HG03135 (cell line): ENCODE results near the gene NRXN2.

ENCODE experiments used
- ATAC-seq: cut with Tn5 transposase; IDR thresholded peaks from one replicate; pipeline ENCODE4 v1.9.1; 2021; ENCODE audit warnings: mild to moderate bottlenecking, moderate library complexity; ENCODE audit not compliant: unreplicated experiment

The NRXN2 gene

DNA sequence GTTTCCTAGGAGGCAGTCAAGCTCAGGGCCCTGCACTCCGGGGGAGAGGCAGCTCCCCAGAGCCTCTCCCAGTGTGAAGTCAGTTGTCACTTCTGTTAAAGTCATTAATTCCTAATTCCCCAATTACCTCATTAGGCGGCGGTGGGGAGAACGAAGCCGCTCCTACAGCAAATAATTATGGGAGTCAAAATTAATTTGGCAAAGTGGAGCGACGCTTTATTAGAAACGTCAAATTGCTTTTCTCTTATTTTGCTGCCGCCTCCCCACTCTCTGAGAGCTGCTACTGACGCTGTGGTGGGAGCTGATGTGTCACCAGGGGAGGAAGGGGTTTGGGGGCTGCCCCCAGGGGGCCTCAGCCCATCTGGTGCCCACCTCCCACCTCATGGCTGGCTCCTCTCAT is 90.3 kb downstream of the NRXN2 start:
- no peak for ATAC-seq

DNA sequence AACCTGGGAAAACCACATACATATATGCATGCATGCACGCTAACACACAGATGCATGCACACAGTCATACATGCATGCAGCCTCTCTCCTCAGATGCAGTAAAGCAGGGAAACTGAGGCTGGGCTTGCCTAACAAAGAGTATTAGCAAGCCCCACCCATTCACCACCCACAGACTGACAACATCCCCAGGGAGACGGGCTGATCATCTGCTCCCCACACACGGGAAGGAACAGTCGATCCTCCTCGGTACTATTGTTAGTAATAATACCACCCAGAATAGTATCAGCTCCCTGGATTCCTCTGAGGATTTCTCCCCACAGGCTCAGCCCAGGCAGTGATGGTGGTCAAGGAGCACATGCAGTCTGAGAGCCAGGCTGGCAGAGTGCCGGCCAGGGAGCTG is 90.8 kb downstream of the NRXN2 start:
- ATAC-seq = no peak

DNA sequence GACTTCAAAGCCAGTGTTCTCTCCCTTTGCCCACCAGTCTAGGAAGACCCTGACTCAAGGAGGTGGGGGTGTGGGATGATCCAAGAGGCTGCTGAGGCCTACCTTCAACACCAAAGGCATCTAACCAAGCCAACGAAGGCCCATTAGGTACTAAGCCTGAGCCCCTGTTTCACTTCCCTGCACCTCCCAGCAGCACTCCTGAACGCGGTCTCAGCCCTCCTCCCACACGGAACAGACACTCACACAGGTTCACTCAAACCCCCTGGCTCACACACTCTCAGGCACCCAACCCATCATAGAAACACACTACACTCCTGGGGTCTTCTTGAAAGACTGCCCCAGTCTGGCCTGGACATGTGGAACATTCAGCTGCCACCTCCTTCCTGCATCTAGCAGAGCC is 91.3 kb downstream of the NRXN2 start:
- ATAC-seq = no peak

DNA sequence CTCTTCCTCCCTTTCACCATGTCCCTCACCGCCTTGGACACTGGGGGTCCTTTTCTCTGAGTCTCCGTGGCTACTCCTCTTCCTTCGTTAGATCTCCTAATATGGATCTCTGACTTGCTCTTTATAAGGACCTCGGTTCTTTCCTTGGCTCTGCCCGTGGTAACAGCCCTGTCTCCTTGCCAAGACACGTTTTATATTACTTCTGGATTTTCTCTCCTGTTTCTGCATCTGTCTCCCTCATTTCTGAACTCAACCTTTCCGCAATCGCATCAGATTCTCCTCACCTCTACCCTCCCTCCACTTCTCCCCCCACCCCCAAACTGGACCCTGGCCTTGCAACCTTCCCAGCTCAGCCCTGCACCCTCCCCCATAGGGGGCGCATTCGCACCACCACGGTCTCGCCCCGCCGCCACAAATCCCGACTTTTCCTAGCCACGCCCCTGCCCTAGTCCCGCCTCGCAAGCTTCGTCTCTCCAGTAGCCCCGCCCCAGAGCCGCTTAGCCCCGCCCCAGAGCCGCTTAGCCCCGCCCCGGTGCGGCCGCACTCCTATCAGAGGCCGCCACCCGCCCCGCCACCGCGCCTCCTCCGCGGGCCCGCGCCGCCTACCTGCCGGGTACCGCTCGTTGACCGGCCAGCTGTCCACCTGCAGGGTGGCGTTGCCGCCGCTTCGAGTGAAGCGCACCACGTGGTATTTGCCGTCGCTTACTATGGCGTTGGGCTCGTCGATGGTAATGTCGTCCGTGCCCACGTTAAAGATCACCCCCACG is 93.0 kb downstream of the NRXN2 start:
- ATAC-seq = no peak

DNA sequence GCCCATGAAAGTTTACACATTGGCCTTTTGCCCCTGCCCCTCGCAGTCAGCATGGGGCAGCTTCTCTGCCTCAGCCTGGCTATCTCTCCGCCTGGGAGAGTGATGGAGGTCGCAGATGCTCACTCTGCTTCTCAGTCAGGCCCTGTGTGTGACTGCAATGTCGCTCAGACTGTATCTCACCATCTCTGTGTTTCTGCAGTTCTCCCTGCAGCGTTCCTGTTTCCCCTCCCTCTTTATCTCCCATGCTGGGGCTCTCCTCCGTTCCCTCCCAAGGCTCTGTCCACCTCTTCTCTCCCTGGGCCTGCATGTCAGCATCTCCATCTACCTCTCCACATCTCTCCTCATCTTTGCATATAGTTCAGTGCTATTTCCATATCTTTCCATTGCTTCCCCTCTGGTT is 93.9 kb downstream of the NRXN2 start:
- no peak for ATAC-seq

DNA sequence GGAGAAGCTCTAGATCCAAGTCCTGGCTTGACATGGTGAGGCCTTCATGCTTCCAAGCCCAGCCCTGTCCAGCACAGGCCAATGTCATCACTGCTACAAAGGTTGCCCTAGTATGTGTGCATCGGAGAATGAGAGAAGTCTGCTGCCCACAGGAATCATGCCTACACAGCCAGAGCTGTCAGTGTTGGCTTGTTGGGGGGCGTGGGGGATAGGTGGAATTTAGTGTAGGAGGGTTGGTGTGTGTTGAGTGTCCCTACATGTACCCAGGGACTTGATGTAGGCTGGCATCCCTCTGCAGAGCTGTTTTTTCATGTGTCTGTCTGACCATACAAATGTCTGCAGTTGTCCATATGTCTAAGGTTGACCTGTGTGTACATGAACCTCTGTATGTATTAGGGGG is 94.4 kb downstream of the NRXN2 start:
- ATAC-seq = no peak

DNA sequence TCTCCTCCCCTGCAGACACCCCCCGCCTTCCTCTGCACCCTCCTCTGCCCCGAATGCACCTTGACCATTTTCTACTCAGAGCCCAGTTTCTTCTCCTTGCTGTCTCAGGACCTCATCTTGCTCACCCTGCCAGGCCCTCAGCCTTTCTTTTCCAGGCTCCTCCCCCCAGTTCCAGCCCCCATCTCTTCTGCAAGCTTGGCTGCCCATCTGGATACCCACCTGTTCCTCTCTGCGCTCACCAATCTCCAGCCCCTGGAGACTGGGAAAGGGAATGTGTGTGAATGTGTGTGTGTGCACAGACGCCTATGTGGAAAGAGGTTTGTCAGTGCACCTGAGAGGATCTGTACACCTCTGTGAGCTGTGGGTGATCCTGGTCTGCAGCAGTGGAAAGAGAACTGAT is 95.6 kb downstream of the NRXN2 start:
- ATAC-seq = no peak

DNA sequence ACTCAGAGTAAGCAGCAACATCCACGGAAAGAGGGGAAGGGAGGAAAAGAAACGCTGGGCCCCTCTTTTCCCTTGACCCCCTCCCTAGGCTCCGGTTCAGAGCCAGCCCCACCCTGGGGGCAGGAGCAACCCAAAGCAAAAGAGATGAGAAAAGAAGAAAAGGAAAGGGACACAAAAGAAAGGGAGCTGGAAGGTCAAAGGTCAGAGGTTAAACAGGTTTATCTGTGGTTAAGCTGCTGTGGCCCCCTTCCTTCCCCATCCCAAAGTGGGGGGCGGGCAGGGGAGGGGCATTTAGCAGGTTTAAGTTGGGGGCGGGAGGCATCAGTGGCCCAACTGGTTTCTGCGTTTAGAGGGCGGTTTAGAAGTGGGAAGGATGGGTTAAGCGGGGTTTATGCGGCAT is 96.4 kb downstream of the NRXN2 start:
- ATAC-seq = no peak

DNA sequence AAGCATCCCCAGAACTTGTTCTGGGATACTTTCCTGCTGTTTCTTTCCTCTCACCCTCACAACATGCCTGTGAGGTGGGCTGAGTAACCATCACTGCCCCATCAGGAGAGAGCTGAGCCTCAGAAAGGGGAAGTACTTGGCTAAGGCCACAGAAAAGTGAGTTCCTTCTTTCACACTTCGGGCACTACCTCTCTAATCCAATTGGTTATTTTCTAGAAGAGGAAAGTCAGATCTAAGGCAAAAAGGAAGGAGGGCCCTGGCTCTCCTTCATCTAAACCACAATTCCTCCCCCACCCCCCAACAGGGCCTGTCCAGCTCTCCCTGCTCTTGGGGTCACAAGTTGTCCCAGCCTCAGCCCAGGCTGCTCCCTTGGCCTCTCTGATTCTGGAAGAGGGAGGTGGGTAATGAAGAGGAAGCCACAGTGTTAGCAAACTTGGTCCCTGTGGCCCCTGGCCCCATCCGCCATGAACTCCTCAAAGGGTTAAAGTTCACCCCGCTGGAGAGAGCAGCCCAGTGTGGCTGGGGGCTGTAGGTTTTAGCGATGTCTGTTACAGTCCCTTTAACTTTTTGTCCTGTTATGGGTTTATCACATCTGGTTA is 98.0 kb downstream of the NRXN2 start:
- ATAC-seq = no peak

DNA sequence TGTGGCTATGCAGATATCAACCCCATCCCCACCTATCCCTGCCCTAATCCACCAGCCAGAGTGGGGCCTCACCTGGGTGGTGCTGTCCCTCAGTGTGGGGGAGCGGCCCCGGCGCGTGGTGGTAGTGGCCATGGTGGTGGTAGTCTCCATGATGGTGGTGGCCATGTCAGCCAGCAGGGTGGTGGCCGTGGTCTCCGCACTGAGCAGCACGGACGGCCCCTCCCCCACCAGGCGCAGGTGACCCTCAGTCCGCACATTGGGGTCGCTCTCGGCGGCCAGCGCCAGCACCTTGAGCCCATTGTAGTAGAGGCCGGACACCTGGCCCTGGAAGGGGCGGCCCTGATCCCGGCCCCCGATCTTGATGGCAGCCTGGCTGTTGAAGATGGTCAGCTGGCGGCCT is 100.3 kb downstream of the NRXN2 start:
- ATAC-seq = no peak

DNA sequence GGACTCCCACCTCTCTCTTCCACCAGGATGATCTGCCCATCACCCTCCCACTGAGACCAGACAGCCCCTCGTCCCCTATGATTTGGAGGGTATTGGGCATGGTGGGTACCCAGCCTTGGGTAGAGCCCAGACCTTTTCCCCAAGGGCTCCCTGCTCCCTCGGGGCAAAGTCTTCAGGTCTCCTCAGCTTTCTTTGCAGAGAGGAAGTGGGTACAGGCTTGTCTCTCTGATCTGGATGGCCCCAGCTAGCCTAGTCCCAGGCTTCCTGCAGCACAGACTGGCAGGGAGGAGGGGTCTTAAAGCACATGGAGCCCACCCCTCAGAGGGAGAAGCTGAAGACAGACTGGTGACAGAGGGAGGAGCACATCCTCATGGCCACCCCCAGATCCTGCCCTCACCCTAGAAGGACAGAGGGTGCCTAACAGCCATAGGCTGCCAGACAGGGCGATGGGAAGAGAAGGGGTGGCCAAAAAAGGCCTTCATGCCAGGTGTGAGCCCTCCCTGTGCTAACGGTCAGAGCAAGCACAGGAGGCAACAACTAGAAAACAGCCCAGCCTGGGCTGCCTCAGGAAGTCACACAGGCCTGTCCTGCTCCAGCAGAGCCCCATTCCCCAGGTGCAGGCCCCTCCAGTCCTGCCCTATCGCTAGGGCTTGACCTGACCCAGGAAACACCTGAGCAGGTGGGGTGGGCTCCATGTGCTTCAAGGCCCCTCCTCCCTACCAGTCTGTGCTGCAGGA is 101.5 kb downstream of the NRXN2 start:
- no peak for ATAC-seq

DNA sequence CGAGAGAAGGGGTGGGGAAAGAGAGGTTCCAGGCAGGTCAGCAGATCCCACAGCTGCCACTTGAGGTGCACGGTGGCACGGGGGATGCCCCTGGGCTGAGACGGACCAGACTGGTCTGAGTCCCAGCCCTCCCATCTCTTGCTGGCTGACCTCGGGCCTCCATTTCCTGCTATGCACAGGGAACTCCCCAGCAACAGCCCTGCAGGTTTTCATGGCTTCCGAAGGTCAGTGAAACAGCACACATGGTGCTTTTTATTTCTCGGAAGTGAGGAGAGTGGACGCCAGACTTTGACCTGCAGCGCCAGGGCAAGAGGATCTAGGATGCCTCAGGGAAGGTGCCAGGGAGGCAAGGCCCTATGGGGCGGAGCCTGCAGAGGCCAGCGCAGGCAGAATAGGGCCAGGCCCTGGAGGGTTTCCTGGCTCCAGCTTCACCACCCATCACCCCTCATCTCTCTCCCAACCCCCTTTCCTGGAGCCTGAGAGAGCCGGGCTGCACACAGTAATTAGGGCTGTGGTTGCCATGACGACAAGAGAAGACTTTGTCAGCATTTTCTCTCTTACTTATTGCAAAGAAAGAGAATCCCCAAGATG is 102.5 kb downstream of the NRXN2 start:
- ATAC-seq = no peak

DNA sequence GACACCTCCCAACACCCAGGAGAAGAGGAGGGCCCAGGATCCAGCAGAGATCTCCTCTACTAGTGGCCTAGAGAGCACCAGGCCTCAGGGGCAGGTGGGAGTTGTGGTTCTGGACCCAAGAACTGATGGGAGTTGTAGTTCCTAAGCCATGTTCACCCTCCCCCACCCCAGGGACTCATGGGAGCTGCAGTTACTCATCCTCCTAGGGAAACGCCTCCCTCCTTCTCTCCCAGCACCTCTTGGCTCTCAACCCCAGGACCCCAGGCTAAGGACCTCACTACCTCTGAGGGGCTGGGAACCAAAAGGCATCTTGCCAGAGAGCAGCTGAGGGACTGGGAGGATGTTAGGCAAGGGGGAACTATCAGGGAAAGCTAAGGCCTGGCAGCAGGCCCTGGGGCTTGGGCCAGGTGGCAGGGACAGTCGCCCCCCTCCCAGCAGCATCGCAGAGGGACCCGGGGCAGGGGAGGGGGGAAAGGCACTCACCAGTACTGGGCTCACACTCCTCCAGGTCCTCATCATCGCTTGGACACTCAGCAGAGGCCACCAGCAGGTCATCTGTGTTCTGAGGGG is 103.1 kb downstream of the NRXN2 start:
- ATAC-seq = no peak

DNA sequence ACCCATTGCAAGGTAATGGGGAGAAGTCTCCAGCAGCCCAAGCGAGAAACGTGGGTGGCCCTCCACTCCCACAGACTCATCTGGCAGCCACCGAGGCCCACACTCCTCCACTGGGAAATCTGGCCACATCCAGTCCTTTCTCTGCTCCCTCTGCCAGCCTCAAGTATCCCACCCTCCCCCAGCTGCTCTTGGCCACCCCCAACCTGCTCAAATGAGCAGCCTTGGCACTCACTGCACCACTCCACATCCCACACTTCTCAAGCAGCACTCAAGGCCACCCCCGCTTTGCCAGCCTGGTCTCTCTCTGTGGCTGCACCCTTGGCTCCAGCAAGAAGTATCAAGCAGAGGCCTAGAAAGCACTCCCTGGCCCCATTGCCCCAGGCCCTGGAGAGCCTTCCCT is 103.8 kb downstream of the NRXN2 start:
- ATAC-seq = no peak

DNA sequence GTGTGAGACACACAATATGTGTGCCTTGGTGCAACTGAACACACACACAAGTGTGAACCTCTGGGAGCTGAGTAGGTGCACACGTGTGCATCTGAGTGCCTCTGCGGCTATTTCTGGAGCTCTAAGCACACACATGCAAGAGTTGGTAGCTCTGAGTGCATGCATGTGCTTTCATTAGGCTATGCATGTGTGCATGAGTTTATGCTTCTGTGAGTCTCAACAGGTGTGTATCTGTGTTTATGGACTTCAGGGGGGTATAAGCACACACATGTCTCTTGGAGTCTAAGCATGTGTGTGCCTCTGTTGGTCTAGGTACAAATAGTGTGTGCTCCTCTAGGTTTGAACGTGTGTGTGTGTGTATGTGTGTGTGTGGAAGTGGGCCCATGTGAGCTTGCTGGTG is 106.2 kb downstream of the NRXN2 start:
- ATAC-seq = no peak

DNA sequence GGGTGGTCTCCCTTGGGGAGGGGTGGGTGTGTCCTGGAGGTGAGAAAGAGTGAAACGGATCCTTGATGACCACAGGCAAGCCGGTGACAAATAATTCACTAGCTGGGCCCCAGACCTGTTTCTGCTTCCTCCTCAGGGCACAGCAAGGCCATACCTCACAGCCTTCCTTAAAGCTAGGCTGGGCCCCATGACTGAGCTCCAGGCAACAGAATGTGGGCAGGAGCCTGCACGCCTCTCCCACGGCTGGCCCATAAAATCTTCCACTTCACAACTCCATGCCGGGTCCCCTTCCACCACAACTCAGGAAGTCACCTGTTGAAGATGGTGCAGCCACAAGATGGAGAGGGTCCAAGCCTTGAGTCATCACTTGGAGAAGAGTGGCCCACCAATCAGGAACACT is 108.1 kb downstream of the NRXN2 start:
- no peak for ATAC-seq

DNA sequence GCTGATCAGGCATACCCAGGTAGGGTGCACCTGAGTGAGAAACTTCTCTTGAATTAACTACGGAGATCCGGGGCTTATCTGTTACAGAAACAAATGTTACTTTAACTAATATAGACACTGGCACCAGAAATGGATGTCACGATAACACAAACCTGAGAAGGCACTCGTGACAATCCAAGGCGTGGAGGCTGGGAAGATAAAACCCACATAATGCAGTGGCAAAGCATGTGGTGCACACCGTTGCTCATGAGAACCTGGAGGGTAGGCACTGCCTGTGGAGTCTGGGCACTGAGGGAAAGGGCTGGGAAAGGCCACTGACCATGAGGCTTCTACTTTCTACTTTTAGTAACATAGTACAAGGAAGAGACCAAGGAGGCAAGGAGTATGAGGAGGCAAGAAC is 109.3 kb downstream of the NRXN2 start:
- ATAC-seq = no peak

DNA sequence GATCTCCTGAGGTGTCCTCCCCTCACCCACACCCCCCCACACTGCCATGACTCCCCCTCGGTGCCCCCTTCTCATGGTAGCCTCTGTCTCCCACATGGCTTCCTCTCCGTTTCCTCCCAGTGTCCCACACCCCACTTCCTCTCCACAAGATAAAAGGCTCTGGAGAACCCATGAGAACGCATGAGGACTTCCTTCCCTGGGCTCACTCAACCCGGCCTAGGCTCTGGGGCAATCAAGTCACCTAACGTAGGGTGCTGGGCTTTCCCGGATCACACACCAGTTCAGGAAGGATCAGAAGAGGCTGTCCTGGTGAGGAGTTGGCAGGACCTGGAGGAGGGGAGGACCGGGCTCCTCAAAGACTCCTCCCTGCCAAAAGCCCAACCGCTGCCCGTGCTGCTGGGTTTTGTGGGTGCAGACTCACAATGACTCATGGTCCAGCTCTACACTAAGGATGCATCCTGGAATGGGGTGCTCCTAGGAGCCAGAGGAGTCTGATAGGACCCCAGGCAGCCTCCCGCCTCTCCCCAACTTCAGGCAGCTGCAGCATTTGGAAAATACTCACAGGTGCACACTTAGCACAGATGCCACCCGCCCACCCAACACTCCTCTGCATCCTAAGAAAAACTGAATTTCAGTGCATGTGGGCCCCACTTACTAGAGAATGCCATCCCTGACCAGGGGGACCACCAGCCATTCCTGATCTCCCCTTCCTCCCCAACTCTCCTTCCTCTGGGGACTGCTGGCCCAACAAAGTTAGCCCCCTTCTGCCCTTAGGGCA is 110.9 kb downstream of the NRXN2 start:
- no peak for ATAC-seq

DNA sequence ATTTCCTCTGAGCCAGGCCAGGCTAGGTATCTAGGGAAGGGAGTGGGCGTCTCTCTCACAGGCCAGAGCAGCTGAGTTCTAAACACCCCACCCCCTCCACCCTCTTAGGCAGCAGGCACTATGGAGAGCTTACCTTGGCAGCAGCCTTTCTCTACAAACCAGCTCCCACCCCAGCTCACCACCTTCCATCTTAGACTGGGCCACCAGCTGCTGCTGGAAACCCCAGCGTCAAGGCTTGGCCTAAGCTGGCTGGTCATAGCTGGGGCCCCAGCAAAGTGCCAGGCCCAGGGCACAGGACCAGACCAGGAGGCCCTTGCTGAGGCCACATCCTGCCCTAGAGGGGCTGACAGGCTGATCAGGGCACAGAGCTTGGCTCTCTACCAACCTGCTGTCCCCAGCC is 111.8 kb downstream of the NRXN2 start:
- no peak for ATAC-seq

DNA sequence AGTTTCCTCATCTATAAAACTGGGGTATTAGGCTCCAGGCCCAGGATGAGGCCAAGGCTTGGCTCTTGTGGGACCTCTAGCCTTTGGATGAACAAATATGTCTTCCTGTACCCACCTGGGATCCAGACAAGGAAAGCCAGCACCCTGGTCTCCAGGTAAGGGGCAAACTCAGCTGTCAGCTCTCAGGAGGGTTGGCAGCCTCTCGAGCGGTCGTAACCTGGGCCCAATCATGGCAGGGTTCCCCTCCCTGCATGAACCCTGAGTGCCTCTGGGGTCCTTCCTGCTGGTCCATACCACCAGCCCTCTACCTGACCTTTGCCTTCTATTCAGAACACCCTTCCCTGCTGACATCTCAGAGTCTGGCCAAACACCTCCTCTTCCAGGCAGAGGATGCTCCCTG is 112.4 kb downstream of the NRXN2 start:
- ATAC-seq = no peak
